ENCODE measurements around the gene GABRD.

Gene GABRD

DNA sequence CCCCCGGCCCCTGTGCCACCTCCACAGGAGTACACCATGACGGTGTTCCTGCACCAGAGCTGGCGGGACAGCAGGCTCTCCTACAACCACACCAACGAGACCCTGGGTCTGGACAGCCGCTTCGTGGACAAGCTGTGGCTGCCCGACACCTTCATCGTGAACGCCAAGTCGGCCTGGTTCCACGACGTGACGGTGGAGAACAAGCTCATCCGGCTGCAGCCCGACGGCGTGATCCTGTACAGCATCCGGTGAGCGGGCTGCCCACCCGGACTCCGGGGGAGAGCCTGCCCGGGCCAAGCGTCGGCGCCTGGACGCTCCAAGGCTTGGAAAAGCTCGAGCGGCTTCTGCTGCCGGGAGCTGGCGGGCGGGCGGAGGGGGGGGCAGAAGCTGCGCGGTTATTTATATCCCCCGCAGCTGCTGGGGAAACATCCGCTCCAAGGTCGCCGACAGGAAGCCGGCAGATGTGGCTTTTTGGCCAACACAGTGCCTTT, 6.4 kb downstream of the GABRD start:
- Histone ChIP-seq H3K36me3 (ENCODE audit: control insufficient read depth, low read length) (no peaks in the 10 kb centered on the region), H4K20me1 (ENCODE audit: control insufficient read depth, insufficient read depth, low read depth, low read length) (no peaks in the 10 kb centered on the region), H3K4me3 (ENCODE audit: low read length) (no peak overlapping the region), H3K79me2 (ENCODE audit: control insufficient read depth, low read length) (no peaks in the 10 kb centered on the region), H3K4me2 (ENCODE audit: low read length) (no peak overlapping the region), H3K9me2 (replicated peaks; ENCODE audit: control insufficient read depth, low read length) (no peaks in the 10 kb centered on the region), H3K9me3 (ENCODE audit: control insufficient read depth, insufficient read depth, low read length) (no peaks in the 10 kb centered on the region), H3F3A (ENCODE audit: control insufficient read depth, insufficient read depth) (no peaks in the 10 kb centered on the region), H3K27me3 (ENCODE audit: control insufficient read depth, low read length) (no peaks in the 10 kb centered on the region), H3K4me1 (ENCODE audit: control insufficient read depth, low read length) (no peaks in the 10 kb centered on the region; the same call in 1 of the 2 replicates), H3K27ac (ENCODE audit: low read depth, low read length) (no peak overlapping the region)
- TF ChIP-seq EZH2phosphoT487 (IDR thresholded peaks at IDR 0.05; ENCODE audit: borderline replicate concordance, low read length) = no peak
- TF ChIP-seq, protein P1, sequence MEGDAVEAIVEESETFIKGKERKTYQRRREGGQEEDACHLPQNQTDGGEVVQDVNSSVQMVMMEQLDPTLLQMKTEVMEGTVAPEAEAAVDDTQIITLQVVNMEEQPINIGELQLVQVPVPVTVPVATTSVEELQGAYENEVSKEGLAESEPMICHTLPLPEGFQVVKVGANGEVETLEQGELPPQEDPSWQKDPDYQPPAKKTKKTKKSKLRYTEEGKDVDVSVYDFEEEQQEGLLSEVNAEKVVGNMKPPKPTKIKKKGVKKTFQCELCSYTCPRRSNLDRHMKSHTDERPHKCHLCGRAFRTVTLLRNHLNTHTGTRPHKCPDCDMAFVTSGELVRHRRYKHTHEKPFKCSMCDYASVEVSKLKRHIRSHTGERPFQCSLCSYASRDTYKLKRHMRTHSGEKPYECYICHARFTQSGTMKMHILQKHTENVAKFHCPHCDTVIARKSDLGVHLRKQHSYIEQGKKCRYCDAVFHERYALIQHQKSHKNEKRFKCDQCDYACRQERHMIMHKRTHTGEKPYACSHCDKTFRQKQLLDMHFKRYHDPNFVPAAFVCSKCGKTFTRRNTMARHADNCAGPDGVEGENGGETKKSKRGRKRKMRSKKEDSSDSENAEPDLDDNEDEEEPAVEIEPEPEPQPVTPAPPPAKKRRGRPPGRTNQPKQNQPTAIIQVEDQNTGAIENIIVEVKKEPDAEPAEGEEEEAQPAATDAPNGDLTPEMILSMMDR (IDR thresholded peaks at IDR 0.05; ENCODE audit: low read depth, low read length, poor library complexity, severe bottlenecking) = no peak

GRCh38 chr1:2027961-2028583, 8.9 kb downstream of the GABRD start:
- Histone ChIP-seq H3K4me2 (ENCODE audit: low read length) (no peak overlapping the region), H3F3A (ENCODE audit: control insufficient read depth, insufficient read depth) (no peaks in the 10 kb centered on the region), H3K4me3 (ENCODE audit: low read length) (no peak overlapping the region), H3K9me2 (replicated peaks; ENCODE audit: control insufficient read depth, low read length) (no peaks in the 10 kb centered on the region), H3K36me3 (ENCODE audit: control insufficient read depth, low read length) (no peaks in the 10 kb centered on the region), H3K79me2 (ENCODE audit: control insufficient read depth, low read length) (no peaks in the 10 kb centered on the region), H3K27ac (ENCODE audit: low read depth, low read length) (no peak overlapping the region), H4K20me1 (ENCODE audit: control insufficient read depth, insufficient read depth, low read depth, low read length) (no peaks in the 10 kb centered on the region), H3K9me3 (ENCODE audit: control insufficient read depth, insufficient read depth, low read length) (no peaks in the 10 kb centered on the region), H3K4me1 (ENCODE audit: control insufficient read depth, low read length) (no peaks in the 10 kb centered on the region; the same call in 1 of the 2 replicates), H3K27me3 (ENCODE audit: control insufficient read depth, low read length) (no peaks in the 10 kb centered on the region)
- TF ChIP-seq, protein P1 (IDR thresholded peaks at IDR 0.05; ENCODE audit: low read depth, low read length, poor library complexity, severe bottlenecking) = no peak
- TF ChIP-seq EZH2phosphoT487 (IDR thresholded peaks at IDR 0.05; ENCODE audit: borderline replicate concordance, low read length) = no peak

GRCh38 chr1:2028870-2029560, 9.9 kb downstream of the GABRD start:
- no peak overlapping the region for H3K27ac ChIP-seq (ENCODE audit: low read depth, low read length)
- H4K20me1 ChIP-seq (ENCODE audit: control insufficient read depth, insufficient read depth, low read depth, low read length) = no peaks in the 10 kb centered on the region
- H3K9me3 ChIP-seq (ENCODE audit: control insufficient read depth, insufficient read depth, low read length) = no peaks in the 10 kb centered on the region
- no peak for TF ChIP-seq EZH2phosphoT487 (IDR thresholded peaks at IDR 0.05; ENCODE audit: borderline replicate concordance, low read length)
- TF ChIP-seq, protein P1 (IDR thresholded peaks at IDR 0.05; ENCODE audit: low read depth, low read length, poor library complexity, severe bottlenecking) = no peak
- H3K27me3 ChIP-seq (ENCODE audit: control insufficient read depth, low read length) = no peaks in the 10 kb centered on the region
- no peaks in the 10 kb centered on the region; the same call in 1 of the 2 replicates for H3K4me1 ChIP-seq (ENCODE audit: control insufficient read depth, low read length)
- no peaks in the 10 kb centered on the region for H3K36me3 ChIP-seq (ENCODE audit: control insufficient read depth, low read length)
- no peaks in the 10 kb centered on the region for H3K9me2 ChIP-seq (replicated peaks; ENCODE audit: control insufficient read depth, low read length)
- H3F3A ChIP-seq (ENCODE audit: control insufficient read depth, insufficient read depth) = no peaks in the 10 kb centered on the region
- H3K79me2 ChIP-seq (ENCODE audit: control insufficient read depth, low read length) = no peaks in the 10 kb centered on the region
- H3K4me3 ChIP-seq (ENCODE audit: low read length) = no peak overlapping the region
- no peak overlapping the region for H3K4me2 ChIP-seq (ENCODE audit: low read length)
